ENCODE data around the gene KDM5B. TPM values are rescaled to one million over a fixed set of nuclear protein-coding genes. Genes with fewer than 3 reads are reported as not detected.

Gene KDM5B
- total and polyA plus RNA-seq, 7 donors = 10.9 to 68.1 (median 29.7) TPM

GRCh38 chr1:202689082-202689481 is 119.1 kb downstream of the KDM5B start:
- intact Hi-C loops (cut with DNase I) = no loop called here
- Histone ChIP-seq H3K4me3 (no peak overlapping the region), H3K4me1 (no peaks in the 10 kb centered on the region), H3K9me3 (no peaks in the 10 kb centered on the region), H3K27ac (no peak overlapping the region), H3K36me3 (no peaks in the 10 kb centered on the region), H3K27me3 (peaks cover 0 to 22% (median 5%) of the 10 kb centered on the region in 3 donors)
- DNase-seq = no peak
- no peak for TF ChIP-seq EP300 (IDR thresholded peaks at IDR 0.05)
- TF ChIP-seq POLR2A (IDR thresholded peaks at IDR 0.05) = no peak
- TF ChIP-seq POLR2AphosphoS5 (IDR thresholded peaks at IDR 0.05) = no peak
- TF ChIP-seq CTCF (IDR thresholded peaks at IDR 0.05) = no peak
- 65 to 68% methylated on average over 3 of the region's 3 CpGs for WGBS, 2 donors

GRCh38 chr1:202688401-202688800 is 119.8 kb downstream of the KDM5B start:
- WGBS, 2 donors = 67 to 77% methylated on average over 7 of the region's 7 CpGs
- Histone ChIP-seq H3K27me3 (peaks cover 0 to 18% (median 5%) of the 10 kb centered on the region in 3 donors), H3K9me3 (no peaks in the 10 kb centered on the region), H3K4me3 (no peak overlapping the region), H3K36me3 (no peaks in the 10 kb centered on the region), H3K4me1 (no peaks in the 10 kb centered on the region), H3K27ac (no peak overlapping the region)
- DNase-seq = no peak
- intact Hi-C loops (cut with DNase I) = no loop called here
- TF ChIP-seq POLR2AphosphoS5 (IDR thresholded peaks at IDR 0.05) = no peak
- no peak for TF ChIP-seq CTCF (IDR thresholded peaks at IDR 0.05)
- no peak for TF ChIP-seq POLR2A (IDR thresholded peaks at IDR 0.05)
- TF ChIP-seq EP300 (IDR thresholded peaks at IDR 0.05) = no peak

DNA sequence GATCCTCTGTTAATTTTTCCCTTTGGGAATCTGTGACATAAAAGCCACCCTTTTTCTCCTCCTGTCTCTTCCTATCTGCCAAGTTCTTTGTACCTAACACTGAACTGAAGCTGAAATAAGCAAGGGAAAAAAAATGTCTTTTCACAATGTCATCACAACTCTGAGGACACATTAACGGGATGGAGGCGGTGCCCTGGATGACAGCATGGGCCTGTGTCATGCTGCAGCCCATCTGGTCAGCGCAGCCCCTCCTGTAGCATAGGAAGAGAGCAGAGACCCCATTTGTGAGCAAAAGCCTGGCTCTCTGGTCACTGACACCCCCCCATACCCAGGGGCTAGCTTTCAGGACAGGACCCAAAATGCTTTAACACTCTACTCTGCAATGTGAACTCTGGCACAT is 120.4 kb downstream of the KDM5B start:
- Histone ChIP-seq H3K4me1 (no peaks in the 10 kb centered on the region), H3K27ac (no peak overlapping the region), H3K4me3 (no peak overlapping the region), H3K27me3 (peaks cover 0 to 18% (median 5%) of the 10 kb centered on the region in 3 donors), H3K36me3 (no peaks in the 10 kb centered on the region), H3K9me3 (no peaks in the 10 kb centered on the region)
- 67 to 81% methylated on average over 3 of the region's 3 CpGs for WGBS, 2 donors
- intact Hi-C loops (cut with DNase I) = no loop called here
- DNase-seq = no peak
- TF ChIP-seq EP300 (IDR thresholded peaks at IDR 0.05) (no peak), CTCF (IDR thresholded peaks at IDR 0.05) (no peak), POLR2A (IDR thresholded peaks at IDR 0.05) (no peak), POLR2AphosphoS5 (IDR thresholded peaks at IDR 0.05) (no peak)

DNA sequence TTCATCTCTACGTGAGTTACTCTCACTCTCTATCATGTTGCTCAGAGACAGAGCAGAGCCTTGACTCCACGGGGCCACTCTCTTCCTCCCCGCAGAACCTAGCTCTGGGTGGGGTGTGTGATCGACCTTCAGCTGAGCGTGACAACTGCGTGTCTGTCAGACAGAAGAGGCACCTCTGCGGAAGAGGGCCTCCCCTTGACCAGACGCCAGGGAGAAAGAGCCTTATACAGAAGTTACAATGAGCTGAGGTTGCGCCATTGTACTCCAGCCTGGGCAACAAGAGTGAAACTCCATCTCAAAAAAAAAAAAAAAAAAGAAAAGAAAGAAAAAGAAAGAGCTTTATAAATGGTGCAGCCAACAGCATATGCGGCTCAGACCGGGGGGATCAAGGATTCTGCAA is 120.9 kb downstream of the KDM5B start:
- TF ChIP-seq POLR2AphosphoS5 (IDR thresholded peaks at IDR 0.05) (no peak), EP300 (IDR thresholded peaks at IDR 0.05) (no peak), CTCF (IDR thresholded peaks at IDR 0.05) (no peak), POLR2A (IDR thresholded peaks at IDR 0.05) (no peak)
- WGBS, 2 donors = 70 to 71% methylated on average over 11 of the region's 11 CpGs
- Histone ChIP-seq H3K27me3 (peaks cover 0 to 23% (median 5%) of the 10 kb centered on the region in 3 donors), H3K27ac (no peak overlapping the region), H3K4me1 (no peaks in the 10 kb centered on the region), H3K9me3 (no peaks in the 10 kb centered on the region), H3K36me3 (no peaks in the 10 kb centered on the region), H3K4me3 (no peak overlapping the region)
- no peak for DNase-seq
- intact Hi-C loops (cut with DNase I) = no loop called here

GRCh38 chr1:202685641-202686040 is 122.6 kb downstream of the KDM5B start:
- TF ChIP-seq EP300 (IDR thresholded peaks at IDR 0.05) (no peak), POLR2A (IDR thresholded peaks at IDR 0.05) (no peak), CTCF (IDR thresholded peaks at IDR 0.05) (no peak), POLR2AphosphoS5 (IDR thresholded peaks at IDR 0.05) (no peak)

More at GRCh38 chr1:202685641-202686040, 122.6 kb downstream of the KDM5B start:
- intact Hi-C loops (cut with DNase I) = no loop called here
- WGBS, 2 donors = 81 to 82% methylated on average over 6 of the region's 6 CpGs
- Histone ChIP-seq H3K4me3 (no peak overlapping the region), H3K4me1 (no peaks in the 10 kb centered on the region), H3K9me3 (no peaks in the 10 kb centered on the region), H3K27me3 (peaks cover 0 to 32% (median 11%) of the 10 kb centered on the region in 3 donors), H3K36me3 (no peaks in the 10 kb centered on the region), H3K27ac (no peak overlapping the region)
- DNase-seq = no peak
